Stimulated activated CD4-positive, alpha-beta T cell treated with anti-CD3 and anti-CD28 coated beads, Interleukin-12 subunit alpha, Interleukin-12 subunit beta, amount 100 ng/mL, for 4 hours (primary cell): Measurements from ENCODE around the gene MRTFB.
"Not testable (repeated sequence)": the region's sequence is repeated elsewhere in the genome, so short reads cannot be mapped to it uniquely, and the experiment has no call there.

Source experiments
- DNase-seq: peaks from one replicate; pipeline ENCODE4 v3.0.0-alpha.2; 2020

Gene MRTFB

DNA sequence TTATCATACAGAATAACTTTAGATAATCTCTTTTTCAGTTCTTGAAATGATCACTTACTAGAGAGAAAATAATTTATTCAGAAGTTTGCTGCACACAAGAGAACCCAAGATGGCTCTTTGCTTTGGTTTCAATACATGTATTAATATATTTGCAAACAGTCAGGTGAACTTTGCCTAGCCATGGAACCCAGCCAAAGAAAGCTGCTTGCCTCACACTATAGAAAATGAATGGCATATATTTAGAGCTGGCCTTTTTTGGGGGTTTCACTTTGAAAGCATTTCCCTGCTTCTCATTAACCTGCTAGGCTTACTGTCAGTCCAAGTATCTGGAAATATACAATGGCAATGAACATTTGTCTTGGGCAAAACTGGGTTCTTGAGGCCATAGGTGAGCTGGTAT lies 75.3 kb downstream of the MRTFB start:
- no peak for DNase-seq

DNA sequence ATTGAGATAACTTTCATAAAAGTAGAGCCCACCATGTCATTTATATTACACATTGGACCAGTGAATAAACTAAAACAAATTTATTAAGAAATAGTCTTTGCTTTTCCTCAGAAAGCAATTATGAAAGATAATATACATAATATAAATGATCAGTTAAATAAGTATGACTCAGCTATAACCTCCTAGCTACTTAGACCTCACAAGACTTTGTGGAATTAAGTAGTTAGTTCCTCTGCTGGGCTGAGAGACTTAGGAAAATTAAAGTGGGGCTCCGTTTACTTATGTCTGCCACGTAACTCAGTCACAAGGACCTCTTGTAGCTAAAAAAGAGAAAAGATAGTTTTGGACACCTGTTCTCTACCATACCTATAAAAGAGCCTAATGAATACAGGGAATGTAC lies 76.9 kb downstream of the MRTFB start:
- no peak for DNase-seq

DNA sequence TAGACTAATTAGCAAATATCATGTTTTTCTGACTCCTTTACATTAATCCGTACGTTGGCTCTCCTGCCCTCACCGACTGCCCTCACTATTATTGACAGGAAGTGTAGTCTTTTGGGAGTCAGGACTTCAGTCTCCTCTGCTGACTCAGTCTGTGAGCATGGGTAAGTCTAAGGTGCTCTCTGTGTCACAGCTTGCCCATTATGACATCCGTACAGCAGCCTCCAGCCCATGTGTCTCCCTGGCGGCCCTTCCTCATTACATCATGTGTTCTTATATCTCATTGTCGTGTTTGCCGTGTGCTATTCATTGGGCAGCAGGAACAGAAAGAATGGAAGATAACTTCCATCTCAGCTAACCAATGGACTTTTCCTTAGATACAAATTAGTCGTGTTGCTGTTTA lies 77.5 kb downstream of the MRTFB start:
- DNase-seq, result no peak

DNA sequence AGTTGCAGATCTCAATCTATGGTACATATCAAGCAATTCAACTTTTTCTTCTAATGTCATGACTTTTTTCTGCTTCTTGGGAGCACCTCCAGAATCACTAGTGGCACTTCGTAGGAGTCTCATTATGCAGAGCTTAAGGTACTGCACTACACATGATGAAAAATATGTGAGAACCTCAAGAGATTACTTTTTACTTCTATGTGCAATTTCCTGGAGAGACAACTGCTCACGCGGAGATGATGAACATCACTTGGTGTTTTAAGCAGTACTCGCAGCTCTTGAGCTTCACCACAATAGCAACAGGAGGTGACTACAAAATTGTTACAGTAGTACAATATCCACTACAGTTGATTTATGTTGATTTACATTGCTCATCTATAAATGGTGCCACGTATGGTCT lies 79.7 kb downstream of the MRTFB start:
- DNase-seq, result no peak

DNA sequence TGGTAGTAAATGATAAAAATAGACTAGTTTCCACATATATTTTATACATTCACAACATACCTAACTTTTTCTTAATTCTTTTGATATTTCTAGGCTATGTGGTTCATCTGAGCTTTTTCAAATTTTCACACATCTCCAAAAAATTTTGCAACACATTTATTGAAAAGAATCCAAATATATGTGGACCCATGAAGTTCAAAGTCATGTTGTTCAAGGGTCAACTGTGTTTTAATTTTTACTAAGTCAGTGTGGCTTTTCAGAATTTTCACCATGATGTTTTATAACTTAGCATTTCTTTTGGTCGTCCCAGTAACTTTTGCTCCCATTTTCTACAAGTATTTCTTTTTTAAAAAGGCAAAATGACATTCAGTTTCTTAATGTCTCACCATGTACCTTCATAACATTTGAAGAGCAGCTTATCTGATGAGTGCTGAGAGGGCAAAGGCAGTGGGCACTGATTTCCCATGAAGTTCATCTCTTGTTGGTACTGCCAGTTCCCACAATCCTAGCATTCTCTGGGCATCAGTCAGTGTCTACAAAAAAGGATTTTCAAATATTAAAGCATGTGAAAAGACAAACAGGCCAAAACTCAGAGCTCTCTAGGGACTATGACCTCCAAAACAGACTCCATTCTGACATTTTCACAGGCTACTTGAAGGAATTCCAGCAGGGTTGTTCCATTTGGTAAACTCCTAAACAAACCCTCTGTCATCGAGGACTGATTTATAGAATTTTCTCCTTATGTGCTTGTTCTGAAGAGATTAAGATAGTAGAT lies 80.3 kb downstream of the MRTFB start:
- DNase-seq, result no peak

DNA sequence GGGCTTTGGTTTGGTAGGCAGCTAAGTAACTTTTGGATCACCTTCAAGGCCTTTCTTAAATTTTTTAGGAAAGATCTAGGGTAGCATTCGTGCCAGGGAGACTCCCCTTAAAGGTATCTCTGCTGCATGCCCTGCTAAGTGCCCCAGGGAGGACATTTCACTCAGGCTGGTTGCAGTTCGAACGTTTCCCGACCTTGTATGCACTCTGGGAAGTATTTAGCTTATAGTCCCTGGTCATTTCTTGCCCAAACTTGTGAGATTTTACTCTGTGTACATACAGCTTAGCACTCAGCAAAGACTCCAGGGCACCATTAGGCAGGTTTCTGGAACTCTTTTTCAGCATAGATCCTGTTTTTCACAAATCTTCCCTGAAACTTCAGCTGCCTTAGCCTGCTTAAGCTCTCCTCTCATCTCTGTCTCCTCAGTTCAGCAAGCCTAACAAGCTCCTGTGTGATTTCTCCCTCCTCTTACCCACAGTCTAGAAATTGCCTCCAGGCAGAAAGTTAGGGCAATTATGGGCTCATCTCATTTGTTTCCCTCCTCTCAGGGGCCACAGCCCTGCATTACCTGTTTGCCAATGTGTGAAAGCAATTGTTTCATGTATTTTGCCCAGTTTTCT lies 84.6 kb downstream of the MRTFB start:
- no peak for DNase-seq

DNA sequence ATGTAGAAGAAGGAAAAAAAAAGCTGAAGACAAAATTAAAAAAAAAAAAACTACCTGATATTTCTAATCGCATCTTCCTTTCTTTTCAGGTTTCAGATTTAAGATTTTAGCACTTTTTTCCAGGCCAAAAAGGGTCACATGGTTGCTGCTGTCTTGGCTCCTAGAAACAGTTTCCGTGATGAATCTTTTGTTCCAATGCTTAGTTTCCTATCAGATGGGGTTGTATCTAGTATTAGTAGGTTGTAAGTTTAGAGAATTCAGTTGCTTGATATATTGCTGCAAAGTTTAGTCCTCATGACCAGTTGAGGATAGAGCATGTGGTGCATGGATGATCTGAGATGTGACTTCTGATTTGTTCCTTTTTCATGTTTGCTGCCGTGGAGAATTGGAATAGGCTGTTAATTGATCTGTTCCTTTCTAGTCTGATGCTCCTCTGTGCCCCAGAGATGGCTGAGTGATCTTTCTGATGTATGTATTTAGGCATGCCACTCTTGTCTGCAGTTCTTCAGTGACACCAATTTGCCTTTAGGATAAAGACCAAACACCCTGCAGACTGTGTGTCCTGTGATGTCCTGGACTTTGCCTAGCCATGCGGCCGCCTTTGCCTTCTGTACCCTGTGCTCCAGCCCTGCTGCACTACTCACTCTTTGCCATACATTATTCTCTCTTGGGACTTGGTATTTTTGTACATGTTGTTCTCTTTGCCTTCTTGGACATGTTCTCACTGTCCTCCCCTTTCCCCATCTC lies 94.0 kb downstream of the MRTFB start:
- DNase-seq, result no peak

DNA sequence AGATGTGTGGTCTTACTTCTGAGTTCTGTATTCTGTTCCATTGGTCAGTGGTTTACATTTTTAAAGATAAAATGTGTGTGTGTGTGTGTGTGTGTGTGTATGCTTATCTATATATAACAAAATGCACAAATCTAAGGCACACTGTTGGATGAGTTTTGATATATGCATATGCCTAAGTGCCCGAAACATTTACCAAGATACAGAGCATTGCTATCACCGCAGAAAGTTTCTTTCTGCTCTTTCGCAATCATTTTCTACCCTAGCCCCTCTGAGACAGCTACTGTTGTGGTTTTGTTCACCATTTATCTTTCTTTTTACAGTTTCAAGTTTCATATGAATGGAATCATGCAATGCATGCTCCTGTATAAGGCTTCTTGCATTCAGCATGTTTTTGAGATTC lies 97.0 kb downstream of the MRTFB start:
- DNase-seq, result no peak

DNA sequence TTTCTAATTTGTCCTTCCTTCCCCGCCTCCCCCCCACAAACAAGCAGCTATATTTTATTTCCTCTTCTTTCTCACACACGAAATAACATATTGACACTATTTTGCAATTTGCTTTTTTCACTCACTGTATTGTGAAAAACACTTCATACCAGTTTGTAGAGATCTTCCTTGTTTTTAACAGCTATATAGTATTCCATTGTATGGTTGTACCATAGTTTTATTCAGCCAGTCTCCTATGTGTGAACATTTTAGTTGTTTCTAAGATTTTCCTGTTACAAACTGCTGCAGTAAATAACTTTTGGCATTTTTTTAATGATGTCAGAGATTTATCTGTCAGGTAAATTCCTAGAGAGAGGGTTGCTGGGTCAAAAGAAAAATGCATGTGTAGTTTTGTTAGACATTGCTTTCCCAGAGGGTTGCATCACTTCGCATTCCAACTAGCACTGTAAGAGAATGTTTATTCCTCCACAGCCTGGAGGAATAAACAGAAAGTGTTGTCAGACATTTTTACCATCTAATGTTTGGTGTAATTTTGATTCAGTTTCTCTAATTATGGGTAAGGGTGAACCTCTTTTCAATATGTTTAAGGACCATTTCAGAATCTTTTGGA lies 101.2 kb downstream of the MRTFB start:
- DNase-seq, result no peak

DNA sequence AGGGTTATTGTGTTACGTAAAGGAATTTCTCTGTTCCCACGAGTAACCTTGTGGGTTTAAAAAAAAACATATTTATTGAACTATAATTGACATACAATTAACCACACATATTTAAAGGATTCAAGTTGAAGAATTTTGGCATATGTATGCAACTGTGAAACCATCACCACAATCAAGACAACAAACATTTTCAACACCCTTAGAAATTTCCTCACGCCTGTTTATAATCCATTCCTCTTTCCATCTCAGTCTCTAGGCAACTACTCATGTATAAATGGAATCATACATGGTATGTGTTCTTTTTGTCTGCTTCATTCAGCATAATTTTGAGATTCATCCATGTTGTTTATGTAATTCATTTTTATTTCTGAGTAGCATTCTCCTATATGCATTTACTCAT lies 104.0 kb downstream of the MRTFB start:
- DNase-seq, result no peak

DNA sequence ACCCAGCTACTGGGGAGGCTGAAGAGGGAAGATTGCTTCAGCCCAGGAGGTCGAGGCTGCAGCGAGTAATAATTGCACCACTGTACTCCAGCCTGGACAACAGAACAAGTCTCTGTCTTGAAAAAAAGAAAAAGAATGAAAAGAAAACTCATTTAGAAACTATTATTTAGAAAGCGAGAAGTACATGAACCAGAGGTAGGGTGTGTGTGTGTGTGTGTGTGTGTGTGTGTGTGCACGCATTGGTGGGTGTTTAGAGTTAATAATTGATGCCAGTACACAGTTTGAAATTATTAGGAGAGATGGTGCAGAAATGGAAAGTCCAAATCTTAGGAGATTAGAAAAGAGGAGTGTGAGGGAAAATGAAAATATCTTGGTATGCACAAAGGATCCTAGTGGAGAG lies 106.6 kb downstream of the MRTFB start:
- DNase-seq, result no peak

DNA sequence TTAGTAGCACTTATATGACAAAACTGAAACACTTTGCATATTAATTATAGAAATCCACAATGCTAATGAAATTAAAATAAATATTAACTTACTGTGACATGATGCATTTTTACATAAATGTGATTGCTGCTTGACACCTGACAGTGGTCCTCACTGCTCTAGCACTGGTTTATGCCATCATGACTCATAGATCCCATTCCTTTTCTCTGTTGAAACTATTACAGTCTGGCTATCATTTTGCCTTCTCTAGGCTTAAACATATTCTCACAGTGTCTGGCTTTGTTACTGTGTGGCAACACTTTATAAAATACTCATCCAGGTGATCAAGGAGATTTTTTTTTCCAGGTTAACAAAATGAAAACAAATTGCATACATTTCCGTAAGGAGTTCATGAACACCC lies 108.0 kb downstream of the MRTFB start:
- DNase-seq, result no peak

DNA sequence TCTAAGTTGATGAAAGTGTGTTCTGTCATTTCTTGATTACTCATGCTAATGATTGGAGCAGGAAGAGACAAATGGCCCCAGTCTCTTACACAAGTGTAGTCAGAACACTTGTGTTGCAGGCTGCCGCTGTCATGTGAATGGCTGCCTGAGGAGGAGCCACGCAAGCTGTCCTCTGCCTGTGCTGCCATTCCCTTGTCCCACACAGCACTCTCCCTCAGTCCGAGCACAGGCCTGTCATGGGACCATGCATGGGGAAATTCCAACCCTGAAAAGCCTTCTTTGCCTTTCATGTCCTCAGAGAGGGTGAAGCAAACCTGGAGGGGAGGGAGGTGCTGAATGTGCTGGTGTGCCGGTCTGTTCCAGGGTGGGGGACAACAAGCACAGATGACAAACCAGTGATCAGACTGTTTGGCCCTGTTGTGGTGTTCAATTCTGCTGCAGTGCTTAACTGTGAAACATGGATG lies 109.4 kb downstream of the MRTFB start:
- DNase-seq, result no peak

DNA sequence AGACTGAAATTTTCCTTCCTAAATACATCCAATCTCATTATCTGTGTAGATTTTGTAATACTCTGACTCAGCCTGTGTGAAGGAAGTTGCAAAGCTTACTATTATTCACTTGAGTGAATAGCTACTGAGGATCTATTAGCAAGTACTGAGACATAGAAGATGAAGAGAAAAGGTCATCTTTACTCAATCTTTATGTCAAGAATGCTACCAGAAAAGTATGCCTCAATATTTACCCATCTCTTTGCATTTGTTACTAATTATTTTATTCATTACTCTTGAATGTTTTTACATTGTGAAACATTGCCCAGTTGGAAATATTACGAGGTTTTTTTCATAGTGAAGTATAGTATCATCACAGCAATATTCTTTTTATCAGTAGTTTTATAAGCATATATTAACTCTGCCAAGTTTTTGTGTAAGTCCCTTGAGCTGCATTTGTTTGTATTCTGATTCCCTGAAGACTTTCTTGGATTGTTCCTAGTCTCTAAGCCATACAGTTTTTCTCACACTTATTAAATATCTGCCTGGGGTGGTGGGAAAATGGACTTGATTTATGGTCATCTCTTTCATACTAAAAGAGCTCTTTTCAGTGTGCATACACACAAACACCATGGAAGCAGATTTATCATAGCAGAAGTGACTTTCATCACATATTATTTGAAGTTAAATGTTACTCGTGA lies 110.4 kb downstream of the MRTFB start:
- no peak for DNase-seq

DNA sequence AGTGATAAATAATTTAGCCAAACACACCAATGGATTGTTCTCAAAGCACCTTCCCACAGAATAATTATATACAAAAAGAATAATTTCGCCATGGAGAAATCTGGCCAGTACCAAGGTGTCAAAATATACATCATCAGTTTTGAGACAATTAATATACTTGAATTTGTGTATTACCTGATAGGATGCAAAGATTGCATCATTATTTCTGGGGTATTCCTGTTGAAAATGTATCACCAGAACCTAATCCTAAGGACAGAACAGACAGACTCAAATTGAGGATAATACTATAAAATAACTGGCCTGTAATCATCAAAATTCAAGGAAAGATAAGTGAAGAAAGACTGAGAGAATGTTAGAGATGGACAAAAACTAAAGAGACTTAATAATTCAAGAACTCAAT lies 111.9 kb downstream of the MRTFB start:
- DNase-seq, result no peak

DNA sequence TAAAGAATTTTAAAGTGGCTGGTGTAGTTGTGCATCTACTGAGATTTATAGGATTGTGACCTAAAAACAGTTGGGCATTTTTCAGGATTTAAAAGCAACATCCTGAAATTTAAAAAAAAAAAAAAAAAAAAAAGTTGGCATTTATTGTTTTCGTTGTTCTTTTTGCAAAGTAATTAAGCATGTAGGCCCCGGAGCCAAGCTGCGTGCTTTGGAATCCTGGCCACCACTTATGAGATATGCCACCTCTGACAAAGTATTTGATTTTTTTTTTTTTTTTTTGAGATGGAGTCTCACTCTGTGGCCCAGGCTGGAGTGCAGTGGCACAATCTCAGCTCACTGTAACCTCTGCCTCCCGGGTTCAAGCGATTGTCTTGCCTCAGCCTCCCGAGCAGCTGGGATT lies 112.8 kb downstream of the MRTFB start:
- not testable (repeated sequence) for DNase-seq

DNA sequence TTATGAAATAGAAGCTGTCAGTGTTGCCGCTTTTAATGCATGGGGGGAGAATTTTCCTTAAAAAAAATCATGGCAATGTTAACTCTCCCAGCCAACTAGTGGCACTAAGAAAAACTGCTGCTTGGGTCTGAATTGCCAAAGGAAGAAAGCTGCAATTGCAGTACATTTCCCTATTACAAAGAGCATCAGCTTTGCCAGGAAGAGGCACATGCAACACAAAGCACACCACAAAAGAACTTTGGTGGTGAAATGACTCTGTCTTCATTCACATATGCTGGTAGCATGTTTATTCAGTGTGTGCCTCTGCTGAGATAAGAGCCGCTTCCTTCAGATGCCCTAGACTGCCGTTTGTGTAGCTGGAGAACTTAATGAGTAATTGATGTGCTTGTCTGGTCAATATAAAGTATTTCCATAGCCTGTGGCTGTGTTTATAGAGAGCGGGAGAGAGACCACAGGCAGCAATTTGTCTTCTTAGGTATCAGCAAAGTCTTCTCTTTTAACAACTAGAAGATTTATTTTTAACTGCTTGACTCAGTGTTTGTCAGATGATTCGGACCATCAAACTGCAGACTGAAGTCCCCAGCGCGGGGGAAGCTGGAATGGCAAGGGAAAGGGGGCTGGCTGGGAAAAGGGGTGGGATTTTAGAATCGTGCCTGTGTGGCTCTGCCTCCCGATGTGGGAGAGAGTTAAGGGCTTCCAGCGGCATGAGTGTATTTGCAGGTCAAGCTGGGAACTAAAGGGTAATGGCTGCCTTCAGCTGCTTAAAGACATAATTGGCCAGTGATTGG lies 115.1 kb downstream of the MRTFB start:
- DNase-seq, result no peak

DNA sequence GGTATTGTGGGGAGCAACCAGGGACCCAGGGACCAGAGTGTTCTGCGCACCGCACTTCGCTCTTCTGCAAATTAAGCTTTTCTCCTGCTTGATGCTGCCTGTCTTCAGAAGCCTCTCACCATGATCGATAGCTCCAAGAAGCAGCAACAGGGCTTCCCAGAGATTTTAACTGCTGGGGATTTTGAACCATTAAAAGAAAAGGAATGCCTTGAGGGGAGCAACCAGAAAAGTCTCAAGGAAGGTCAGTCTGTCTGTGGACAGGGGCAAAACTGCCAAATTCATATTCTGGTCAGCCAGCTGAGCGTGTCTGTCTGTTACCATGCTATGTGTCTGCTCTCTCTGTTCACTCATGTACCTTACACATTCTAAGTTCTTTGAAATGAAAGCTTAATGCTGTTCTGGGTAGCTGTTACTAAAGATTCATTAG lies 115.7 kb downstream of the MRTFB start:
- DNase-seq, result no peak

DNA sequence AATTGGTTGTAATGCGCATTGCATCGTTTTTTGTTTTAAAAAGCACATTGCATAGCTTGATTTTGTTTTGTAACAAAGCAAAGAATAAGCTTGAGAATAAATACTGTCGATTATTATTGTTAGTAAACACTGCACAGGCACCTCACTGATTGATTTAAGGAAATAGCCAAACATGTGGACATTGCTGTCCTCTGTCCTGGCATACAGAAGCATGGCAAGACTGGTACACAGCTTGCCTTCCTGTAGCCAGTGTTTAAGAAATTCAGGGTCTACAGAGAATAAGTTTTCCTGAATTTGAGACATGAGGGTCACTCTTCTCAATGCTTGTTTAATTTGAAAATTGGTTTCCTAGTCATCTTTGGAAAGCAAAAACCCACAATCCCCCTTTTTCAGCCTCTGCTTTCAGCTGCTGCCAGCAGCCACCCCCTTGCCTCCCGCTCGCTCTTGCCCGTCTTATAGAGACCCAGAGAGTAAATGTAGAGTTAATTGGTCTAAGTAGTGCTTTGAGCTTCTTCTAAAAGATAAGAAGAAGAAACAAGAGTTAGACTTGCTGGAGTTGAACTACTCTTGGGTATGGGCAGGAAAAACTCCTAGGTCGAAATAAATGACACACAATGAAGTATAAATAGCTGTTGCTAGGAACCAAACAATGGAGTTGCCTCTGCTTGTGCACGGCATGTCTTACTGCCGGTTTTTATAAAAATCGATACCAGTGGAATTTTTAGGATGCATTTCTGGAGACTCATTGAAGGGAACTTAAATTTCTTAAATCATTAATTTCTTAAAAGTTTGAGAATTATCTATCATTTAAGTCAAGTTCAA lies 116.6 kb downstream of the MRTFB start:
- DNase-seq, result no peak

DNA sequence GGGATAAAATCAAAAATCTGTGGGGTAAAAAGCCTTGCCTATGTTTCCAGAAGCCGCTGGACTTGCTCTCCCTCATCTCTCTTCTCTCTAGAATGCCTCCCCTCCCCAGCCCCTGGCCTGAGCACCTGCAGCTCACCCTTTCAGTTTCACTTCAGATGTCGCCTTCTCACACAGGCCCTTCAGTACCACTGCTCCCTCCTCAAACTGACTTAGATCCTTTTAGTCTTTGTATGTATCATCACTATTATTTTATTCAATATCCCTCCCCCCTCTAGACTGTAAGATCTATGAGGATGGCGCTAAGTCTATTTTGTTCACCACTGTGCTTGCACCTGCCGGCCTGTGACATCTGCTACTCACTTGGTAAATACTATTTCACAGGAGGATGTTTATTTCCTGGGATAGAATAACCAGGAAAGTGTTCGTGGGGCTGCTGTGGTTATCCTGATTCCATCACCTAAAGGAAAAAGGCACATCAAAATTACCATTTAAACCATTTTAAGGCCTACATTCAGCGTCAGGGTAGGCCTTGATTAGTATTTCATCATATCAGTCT lies 122.3 kb downstream of the MRTFB start:
- DNase-seq, result peak; percentile 8

DNA sequence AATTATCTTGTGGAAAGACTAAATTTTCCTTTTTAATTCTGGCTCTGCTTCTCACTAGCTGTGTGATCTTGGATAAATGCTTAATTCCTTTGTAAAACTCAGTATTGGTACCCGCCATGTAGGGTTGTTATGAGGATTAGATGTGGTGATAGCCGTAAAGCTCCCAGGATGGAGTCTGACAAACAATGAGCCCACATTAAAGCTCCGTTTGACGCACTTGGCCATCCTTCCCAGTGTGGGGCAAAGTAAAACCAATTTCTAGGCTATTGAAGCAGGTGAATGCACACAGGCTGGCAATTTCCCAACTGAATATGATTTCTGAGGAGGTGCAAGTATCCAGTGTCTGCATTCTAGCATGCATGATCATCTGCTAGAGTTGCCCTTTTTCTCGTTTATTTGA lies 123.6 kb downstream of the MRTFB start:
- DNase-seq, result no peak
